OCI-LY3 (cell line): Measurements from ENCODE around the gene PEX11A.

Experiments
- CTCF ChIP-seq: fragments of 200-600, 300-600 bp; sonication (generic); IDR thresholded peaks from 2 replicates; pipeline ENCODE4 v1.5.1; 2014; ENCODE audit warnings: antibody characterized with exemption, low read length, low read depth
- EZH2phosphoT487 ChIP-seq: fragments of 200-600 bp; shearing (Covaris generic); IDR thresholded peaks from 2 replicates; pipeline ENCODE4 v1.6.1; 2018; ENCODE audit warnings: antibody characterized with exemption, mixed run types, low read depth

GRCh38 chr15:89646416-89647141, 44.0 kb downstream of the PEX11A start:
- TF ChIP-seq CTCF, result no peak
- no peak for TF ChIP-seq EZH2phosphoT487
